HG02885 (cell line): ENCODE measurements around the gene MAP6.
"Not testable (repeated sequence)": the region's sequence is repeated elsewhere in the genome, so short reads cannot be mapped to it uniquely, and the experiment has no call there.

Experiments used
- ATAC-seq: cut with Tn5 transposase; IDR thresholded peaks from one replicate; pipeline ENCODE4 v1.9.1; 2021; ENCODE audit warnings: mild to moderate bottlenecking; ENCODE audit not compliant: unreplicated experiment, poor library complexity

Gene MAP6

GRCh38 chr11:75596914-75597313, 71.9 kb downstream of the MAP6 start:
- ATAC-seq, result no peak

DNA sequence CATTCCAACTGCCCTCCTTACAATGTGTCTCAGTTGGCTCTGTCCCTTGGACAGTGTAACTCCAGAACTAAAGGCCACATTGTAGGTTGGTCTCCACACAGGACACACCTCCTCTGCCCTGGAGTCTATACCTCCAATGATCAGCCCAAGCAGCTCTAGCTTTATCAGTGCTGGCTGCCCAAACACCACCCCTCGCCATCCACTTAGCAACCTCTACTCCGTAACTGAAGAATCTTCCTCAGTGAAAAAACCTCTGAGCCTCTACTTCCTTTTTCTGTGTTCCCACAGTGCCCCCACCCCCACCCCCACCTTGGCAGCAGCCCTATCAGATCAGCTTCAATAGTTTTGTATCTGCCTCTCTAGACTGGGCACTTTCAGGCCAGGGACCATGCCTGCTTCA, 73.4 kb downstream of the MAP6 start:
- ATAC-seq, result no peak

DNA sequence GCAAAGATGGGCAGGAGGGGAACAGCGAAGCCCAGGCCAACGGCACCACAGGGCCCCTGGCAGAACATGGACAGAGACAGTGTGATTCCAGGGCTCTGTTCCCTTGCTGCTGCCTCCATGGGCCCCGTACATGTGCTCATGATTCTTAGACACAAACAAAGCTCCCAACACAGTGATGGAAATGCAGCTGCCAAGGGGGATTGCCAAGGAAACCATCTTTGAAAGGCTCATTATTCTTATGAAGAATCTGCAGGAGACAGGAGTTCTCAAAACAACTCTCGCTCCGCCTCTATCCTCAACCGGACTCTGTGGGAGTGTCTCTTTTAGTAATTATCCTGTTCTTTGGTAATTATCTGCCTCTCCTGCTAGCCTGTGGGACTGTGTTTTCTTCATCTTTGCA, 74.6 kb downstream of the MAP6 start:
- no peak for ATAC-seq

DNA sequence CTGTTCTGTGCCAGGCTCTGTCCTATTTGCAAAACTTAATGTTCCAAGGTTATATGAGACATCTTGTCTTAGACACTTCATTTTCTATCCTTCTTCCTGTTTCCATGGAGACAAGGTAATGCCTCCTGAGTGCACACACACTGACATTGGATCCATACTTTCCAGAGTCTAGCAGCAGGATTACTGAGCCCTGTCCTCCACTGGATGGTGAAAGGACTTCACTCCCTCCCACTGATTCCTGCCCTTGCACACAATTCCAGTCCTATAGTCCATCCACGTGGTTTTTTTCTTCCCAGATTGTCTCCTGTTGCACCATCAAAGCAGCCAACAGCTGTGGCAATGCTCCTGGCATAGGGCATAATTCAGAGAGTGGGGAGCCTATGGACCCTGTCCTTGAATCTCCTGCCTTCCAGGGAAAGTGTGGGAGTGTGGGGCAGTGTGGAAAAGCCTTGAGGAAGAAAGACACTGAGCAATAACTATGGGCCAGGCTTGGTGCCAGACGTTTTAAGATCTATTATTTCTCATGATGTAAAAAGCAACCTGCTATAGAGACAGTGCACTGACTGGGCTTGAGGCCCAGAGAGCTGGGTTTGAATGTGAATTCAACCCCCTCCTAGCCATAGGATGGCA, 75.4 kb downstream of the MAP6 start:
- ATAC-seq, result no peak

- ATAC-seq, result no peak
Measured at GRCh38 chr11:75592715-75593114, 76.1 kb downstream of the MAP6 start.

DNA sequence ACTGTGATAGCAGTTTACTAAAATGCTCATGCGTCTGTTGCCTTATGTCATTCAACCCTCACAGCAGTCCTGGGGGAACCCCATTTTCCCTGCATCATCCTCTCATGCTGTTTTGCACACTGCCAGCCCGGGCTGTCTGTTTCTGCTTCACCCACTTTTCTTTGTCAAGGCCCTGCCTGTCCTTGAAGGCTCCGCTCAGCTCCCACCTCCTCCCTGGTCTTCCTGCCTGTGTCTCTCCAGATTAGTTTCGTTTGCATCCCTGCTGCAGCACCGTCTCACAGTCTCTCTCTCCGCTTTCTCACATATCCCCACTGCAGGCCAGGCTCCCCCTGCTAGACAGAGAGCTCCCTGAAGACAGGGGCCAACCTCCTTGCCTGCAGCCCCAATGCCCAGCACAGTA, 76.9 kb downstream of the MAP6 start:
- no peak for ATAC-seq

DNA sequence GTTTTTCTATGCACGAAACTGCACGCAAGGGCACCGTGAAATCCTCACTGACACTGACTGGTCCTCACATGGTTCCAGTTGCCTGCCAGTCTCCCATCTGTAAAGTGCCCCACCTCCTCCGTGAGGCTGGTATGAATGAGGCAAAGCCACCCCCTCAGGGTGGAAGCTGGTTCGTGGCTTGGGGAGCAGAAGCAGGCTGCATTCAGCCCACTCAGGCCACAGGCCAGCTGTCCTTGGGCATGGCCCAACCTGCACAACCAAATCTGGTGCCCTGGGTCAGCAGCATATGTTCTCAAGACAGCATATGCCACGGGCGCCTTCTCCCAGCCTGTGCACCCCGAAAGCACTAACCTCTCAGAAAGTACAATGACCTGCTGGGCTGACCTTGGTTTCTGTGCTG, 77.5 kb downstream of the MAP6 start:
- ATAC-seq, result no peak

GRCh38 chr11:75589933-75590332, 78.9 kb downstream of the MAP6 start:
- no peak for ATAC-seq

- ATAC-seq, result no peak
Measured at GRCh38 chr11:75589051-75589450, 79.8 kb downstream of the MAP6 start.

GRCh38 chr11:75588051-75588481, 80.8 kb downstream of the MAP6 start:
- no peak for ATAC-seq

DNA sequence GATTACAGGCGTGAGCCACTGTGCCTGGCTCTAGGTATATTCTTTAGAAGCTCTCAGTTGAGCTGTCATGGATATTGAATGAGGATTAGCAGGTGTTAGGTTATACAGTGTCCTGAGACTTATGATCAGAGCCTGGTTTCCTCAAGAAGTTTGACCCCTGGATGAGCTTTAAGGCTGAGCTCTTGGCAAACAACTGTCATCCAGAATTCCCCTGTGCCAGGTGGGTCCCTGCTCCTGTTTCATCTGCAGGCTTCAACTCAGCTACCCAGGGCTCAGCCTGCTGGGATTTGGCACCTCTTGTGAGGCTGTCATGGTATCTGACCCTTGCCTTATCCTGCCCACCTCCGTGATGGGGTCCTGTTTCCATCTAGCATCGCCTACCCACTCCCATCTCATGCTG, 82.4 kb downstream of the MAP6 start:
- no peak for ATAC-seq

DNA sequence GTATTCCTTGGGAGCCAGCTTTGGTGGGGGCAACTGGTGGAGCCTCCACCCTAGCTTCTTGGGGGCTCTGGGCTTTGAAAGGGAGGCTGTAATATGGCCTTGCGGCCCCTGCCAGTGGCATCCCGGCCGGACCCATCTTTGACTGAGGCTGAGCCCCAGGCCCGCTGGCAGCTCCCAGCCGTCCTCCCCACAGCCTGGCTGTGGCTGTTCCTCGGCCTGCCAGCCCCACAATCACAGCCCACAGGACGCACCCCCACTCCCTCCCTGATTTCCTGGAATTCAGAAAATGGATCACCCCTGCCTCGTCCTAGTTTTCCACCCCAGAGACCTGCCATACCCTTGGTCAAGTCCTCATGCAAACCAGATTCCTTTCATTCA, 83.6 kb downstream of the MAP6 start:
- no peak for ATAC-seq

- ATAC-seq, result not testable (repeated sequence)
Measured at GRCh38 chr11:75584659-75585292, 84.1 kb downstream of the MAP6 start.

- ATAC-seq, result peak; percentile 20
Measured at GRCh38 chr11:75583718-75584658, 84.8 kb downstream of the MAP6 start.

DNA sequence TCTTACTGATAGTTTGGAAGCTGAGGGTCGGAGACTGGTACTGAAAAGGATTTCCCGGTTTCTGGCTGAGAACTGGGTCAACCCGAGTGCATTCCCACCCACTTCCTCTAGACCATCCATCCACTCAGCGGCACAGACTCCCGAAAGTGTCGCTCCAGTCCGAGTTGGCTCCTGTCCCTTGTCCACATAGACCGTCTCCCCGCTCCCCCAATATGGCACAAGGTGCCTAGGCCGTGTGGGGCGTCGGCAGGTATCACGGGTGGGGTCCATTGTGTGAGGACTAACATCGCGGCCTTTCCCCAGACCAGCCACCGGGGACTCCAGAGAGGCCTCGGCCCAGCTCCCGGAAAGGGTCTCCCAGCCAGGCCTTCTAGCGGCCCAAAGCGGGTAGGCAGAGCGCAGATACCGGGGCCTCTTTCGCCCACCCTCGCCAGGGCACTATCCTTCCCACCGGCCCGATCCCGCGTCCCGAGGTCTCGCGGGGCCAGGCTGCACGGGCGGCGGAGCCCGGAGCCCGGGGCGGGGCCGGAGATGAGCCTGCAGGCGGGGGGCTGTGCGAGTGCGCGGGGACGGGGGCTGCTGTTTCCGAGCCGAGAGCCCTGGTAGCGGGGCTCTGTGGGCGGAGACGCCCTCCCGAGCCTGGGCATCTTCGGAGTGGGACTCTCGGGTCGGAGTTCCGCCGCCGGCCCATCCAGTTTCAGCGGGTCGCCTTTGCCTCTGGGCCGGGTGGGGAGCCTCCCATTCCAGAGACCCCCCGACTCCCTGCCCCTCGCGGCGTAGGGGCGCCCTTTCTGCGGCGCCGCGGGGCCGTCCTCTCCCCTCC, 85.7 kb downstream of the MAP6 start:
- ATAC-seq, result peak; percentile 90

GRCh38 chr11:75582506-75582894, 86.3 kb downstream of the MAP6 start:
- no peak for ATAC-seq

DNA sequence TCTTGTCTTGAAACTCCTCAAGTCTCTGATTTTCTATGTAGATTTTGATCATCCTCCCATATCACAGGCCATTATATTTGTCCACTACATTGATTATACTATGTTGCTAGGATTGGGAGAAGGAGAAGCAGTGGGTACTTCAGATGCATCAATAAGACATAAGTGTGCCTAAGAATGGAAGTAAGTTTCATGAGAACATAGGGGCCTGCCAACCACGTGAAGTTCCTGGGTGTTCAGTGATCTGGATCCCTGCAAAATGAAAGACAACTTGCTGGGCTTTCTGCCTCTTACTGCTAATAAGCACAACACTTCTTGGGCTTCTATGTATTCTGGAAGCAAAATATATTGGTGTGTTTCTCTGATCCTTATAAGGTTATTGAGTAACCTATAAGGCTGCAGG, 89.0 kb downstream of the MAP6 start:
- no peak for ATAC-seq

- no peak for ATAC-seq
Measured at GRCh38 chr11:75578977-75579376, 89.9 kb downstream of the MAP6 start.

DNA sequence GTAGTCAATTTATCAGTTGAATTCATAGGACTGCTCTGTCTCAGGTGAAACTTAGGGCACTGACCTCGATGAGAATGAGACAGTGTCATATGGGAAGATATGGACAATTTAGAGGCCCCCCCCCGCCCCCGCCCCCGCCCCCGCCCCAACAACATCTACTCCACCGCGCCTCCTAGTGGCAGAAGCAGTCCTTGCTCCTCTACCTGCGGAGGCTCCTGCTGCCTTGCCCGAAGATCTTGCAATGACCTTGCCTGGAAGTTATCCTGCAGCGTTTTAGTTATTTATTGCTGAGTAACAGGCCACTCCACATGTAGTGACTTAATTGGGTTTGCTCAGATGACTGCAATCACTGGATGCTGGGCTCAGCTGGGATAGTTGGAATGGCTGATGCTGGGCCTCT, 91.6 kb downstream of the MAP6 start:
- ATAC-seq, result no peak

GRCh38 chr11:75576499-75576918, 92.3 kb downstream of the MAP6 start:
- peak; percentile 43 for ATAC-seq
